ENCODE data around the gene SLC8A1.

Gene SLC8A1

DNA sequence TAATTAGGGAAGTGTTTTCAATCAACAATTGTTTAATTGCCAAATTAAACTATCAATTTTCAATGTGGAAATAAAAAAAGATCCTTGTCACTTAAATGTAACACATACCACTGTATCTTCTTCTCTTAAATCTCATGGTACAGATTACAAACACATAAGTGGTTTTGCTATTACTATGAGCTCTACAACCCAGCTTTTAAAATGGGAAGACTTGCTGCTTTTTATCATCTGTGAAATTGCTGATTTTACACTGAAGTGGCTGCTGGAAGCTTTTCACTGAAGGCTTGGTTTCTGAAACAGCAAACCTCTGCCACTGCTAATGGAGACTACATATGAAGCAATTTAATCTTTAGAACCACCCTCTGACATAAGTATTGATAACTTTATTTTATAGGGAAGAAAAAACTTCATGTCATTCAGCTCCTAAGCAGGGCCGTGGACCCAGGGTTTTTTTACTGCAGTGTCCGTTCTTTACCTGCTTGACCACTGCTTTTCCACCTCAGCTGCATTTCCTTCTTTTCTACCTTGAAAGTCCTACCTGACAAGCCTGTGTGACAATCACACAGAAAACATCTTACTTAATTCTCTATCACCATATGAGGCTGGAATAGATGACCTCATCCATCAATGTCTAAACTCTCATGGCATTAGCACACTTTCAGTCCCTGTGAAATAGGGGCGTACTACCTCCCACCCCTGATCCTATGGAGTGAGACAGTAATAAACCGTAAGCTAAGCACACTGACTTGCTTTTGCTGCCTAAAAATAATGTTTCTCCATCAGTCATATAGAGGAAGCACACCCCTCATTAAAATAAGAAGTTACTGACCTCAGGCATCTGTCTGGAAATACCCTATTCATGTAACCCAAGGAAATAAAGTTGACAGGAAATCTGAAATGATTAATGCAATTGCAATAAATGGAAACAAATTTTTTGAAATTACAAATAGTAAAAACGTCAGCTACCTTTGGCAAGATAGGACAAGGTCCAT lies 19.2 kb upstream of the SLC8A1 start:
- no peaks in the 10 kb centered on the region for H3K9me3 ChIP-seq
- no peaks in the 10 kb centered on the region for H3K36me3 ChIP-seq
- TF ChIP-seq, protein P1, sequence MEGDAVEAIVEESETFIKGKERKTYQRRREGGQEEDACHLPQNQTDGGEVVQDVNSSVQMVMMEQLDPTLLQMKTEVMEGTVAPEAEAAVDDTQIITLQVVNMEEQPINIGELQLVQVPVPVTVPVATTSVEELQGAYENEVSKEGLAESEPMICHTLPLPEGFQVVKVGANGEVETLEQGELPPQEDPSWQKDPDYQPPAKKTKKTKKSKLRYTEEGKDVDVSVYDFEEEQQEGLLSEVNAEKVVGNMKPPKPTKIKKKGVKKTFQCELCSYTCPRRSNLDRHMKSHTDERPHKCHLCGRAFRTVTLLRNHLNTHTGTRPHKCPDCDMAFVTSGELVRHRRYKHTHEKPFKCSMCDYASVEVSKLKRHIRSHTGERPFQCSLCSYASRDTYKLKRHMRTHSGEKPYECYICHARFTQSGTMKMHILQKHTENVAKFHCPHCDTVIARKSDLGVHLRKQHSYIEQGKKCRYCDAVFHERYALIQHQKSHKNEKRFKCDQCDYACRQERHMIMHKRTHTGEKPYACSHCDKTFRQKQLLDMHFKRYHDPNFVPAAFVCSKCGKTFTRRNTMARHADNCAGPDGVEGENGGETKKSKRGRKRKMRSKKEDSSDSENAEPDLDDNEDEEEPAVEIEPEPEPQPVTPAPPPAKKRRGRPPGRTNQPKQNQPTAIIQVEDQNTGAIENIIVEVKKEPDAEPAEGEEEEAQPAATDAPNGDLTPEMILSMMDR (IDR thresholded peaks at IDR 0.05): no peak
- H3K27me3 ChIP-seq: no peaks in the 10 kb centered on the region
- peaks cover 14 to 15% of the 10 kb centered on the region in 2 experiments for H3K4me1 ChIP-seq (ENCODE audit: control insufficient read depth in 1 of 2, insufficient read depth in 1 of 2, low read depth in 1 of 2, low read length in 1 of 2)
- no peak overlapping the region for H3K4me3 ChIP-seq (ENCODE audit: low read depth in 1 of 2, low read length in 1 of 2)
- H3K27ac ChIP-seq: no peak overlapping the region

DNA sequence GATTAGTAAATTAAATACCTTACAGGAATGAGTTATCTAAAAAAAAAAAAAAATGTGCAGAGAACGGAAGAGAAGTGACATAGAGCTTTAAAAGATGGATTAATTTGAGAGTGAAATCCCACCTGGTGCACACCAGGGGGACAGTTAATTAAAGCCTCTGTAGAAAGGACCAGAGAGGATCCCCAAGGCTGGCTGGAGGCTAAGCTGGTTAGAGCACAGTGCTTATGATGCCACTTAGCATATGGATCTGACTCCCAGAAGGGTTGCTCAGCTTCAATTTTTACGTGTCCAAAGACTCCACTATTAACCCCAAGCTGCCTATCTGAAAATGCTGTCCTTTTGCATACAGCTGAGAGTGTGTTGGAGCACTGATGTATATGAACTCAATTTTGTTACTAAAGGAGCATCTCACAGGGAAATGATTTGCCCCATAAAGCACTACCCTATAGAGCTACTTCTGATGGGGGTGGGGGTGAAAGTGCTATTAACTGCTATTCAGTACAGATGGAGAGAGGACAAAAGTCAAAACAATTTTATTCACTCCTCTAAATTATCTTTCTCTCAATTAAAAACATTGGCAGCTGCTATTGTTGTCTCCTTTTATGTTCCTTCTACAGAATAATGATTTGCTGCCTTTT lies 15.2 kb upstream of the SLC8A1 start:
- no peaks in the 10 kb centered on the region for H3K27me3 ChIP-seq
- no peak overlapping the region for H3K27ac ChIP-seq
- H3K4me1 ChIP-seq (ENCODE audit: control insufficient read depth in 1 of 2, insufficient read depth in 1 of 2, low read depth in 1 of 2, low read length in 1 of 2): peaks cover 5% of the 10 kb centered on the region in 2 experiments
- no peaks in the 10 kb centered on the region for H3K9me3 ChIP-seq
- H3K4me3 ChIP-seq (ENCODE audit: low read depth in 1 of 2, low read length in 1 of 2): no peak overlapping the region
- no peaks in the 10 kb centered on the region for H3K36me3 ChIP-seq
- TF ChIP-seq, protein P1 (IDR thresholded peaks at IDR 0.05): no peak

DNA sequence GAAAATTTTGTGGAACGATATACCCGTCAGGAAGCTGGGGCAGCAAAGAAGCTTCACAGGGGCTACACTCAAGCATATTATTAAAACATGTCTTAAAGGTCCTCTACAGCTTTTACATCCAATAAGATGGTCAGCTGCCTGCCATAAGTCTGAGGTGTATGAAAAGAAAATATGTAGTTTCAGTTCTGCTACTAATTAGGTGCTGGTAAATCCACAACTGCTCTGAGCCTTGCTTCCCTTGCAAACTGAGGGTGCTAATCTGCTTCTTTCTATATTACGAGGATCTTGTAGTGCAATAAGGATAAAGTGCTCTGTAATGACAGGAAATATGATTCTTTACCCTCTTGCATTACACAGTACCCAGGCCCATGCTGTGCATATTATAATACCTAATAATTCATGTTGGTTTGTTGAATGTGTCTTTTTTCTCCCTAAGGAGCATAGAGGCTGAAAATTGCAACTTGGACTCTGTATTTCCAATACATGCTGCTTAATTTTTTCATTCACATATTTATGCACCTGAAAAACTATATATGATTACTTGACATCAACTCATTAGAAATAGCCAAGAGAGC lies 14.5 kb upstream of the SLC8A1 start:
- TF ChIP-seq, protein P1 (IDR thresholded peaks at IDR 0.05): no peak
- no peaks in the 10 kb centered on the region for H3K27me3 ChIP-seq
- peaks cover 3 to 4% of the 10 kb centered on the region in 2 experiments for H3K4me1 ChIP-seq (ENCODE audit: control insufficient read depth in 1 of 2, insufficient read depth in 1 of 2, low read depth in 1 of 2, low read length in 1 of 2)
- no peak overlapping the region for H3K27ac ChIP-seq
- H3K9me3 ChIP-seq: no peaks in the 10 kb centered on the region
- no peaks in the 10 kb centered on the region for H3K36me3 ChIP-seq
- H3K4me3 ChIP-seq (ENCODE audit: low read depth in 1 of 2, low read length in 1 of 2): no peak overlapping the region

DNA sequence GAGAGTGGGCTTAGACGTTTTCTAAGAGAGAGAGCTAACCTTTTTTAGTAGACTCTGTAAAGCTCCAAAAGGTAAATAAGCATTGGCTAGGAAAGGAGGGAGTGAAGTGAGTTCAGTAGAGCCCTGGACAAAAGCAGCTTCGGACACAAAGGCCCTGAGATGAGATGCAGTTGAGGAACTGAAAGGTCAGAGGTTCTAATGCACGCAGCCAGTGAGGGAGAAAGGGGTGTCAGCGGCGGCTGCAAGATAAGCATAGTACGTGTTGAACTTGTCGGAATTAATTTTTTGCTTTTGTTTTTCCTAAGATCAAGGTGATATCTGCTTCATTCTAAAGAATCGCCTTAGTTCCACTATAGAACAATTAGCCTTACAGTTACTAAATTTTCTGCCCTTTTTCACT lies 11.2 kb upstream of the SLC8A1 start:
- Histone ChIP-seq H3K27ac (no peak overlapping the region), H3K27me3 (no peaks in the 10 kb centered on the region), H3K36me3 (no peaks in the 10 kb centered on the region), H3K4me3 (ENCODE audit: low read depth in 1 of 2, low read length in 1 of 2) (no peak overlapping the region), H3K9me3 (no peaks in the 10 kb centered on the region), H3K4me1 (ENCODE audit: control insufficient read depth in 1 of 2, insufficient read depth in 1 of 2, low read depth in 1 of 2, low read length in 1 of 2) (no peaks in the 10 kb centered on the region)
- TF ChIP-seq, protein P1 (IDR thresholded peaks at IDR 0.05): no peak

DNA sequence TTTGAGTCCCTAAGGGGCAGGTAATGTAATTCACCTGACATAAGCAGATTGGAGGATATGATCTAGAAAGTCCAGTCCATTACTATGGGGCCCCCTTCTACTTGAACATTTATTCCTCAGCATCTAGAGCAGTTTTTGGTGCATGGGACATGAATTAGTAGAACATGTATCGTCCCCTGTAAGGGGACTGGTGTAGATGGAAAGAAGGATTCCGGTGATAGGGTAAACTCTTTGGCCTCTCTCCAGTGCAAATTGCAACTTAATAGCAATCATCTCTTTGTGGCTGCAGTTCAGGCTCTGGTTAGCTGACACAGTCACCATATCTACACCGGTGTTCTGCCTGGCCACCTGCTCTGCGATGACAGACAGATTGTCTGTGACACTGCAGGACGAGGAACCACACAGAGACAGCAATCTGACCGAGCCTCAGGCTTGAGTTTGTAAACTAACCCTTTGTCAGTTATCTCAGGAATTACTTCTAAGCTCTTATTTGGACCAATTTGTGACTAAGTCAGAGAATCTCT lies 6.4 kb upstream of the SLC8A1 start:
- Histone ChIP-seq H3K27me3 (no peaks in the 10 kb centered on the region), H3K36me3 (no peaks in the 10 kb centered on the region), H3K27ac (no peak overlapping the region), H3K4me3 (ENCODE audit: low read depth in 1 of 2, low read length in 1 of 2) (no peak overlapping the region), H3K4me1 (ENCODE audit: control insufficient read depth in 1 of 2, insufficient read depth in 1 of 2, low read depth in 1 of 2, low read length in 1 of 2) (peaks cover 18 to 27% of the 10 kb centered on the region in 2 experiments), H3K9me3 (no peaks in the 10 kb centered on the region)
- TF ChIP-seq, protein P1 (IDR thresholded peaks at IDR 0.05): no peak
